ENCODE measurements around the gene MRGPRD.
A peak's percentile ranks its signal among the peaks of the same experiment; 100 is the strongest.
"Not testable (repeated sequence)": the region's sequence is repeated elsewhere in the genome, so short reads cannot be mapped to it uniquely, and the experiment has no call there.

MRGPRD gene

GRCh38 chr11:68990995-68991780, 10.4 kb upstream of the MRGPRD start:
- no peak for DNase-seq

- no peak for DNase-seq
Measured at GRCh38 chr11:68989936-68990606, 9.3 kb upstream of the MRGPRD start.

GRCh38 chr11:68988491-68988890, 7.7 kb upstream of the MRGPRD start:
- DNase-seq = no peak

GRCh38 chr11:68987211-68987610, 6.4 kb upstream of the MRGPRD start:
- no peak for DNase-seq

GRCh38 chr11:68983801-68984200, 3.0 kb upstream of the MRGPRD start:
- no peak for DNase-seq

GRCh38 chr11:68982134-68982533, 1.3 kb upstream of the MRGPRD start:
- DNase-seq = no peak

GRCh38 chr11:68979931-68980775, 633 bp downstream of the MRGPRD start:
- DNase-seq = no peak

GRCh38 chr11:68978931-68979594, 1.7 kb downstream of the MRGPRD start:
- DNase-seq = no peak

GRCh38 chr11:68978626-68978930, 2.2 kb downstream of the MRGPRD start:
- DNase-seq = no peak

- no peak for DNase-seq
Measured at GRCh38 chr11:68977781-68978625, 2.8 kb downstream of the MRGPRD start.

GRCh38 chr11:68976563-68976962, 4.2 kb downstream of the MRGPRD start:
- DNase-seq = no peak

GRCh38 chr11:68976095-68976494, 4.7 kb downstream of the MRGPRD start:
- no peak for DNase-seq

GRCh38 chr11:68974421-68975194, 6.2 kb downstream of the MRGPRD start:
- peak in 1 of 2 donors; percentile 19 for DNase-seq

- DNase-seq = not testable (repeated sequence)
Measured at GRCh38 chr11:68973706-68974105, 7.1 kb downstream of the MRGPRD start.

- DNase-seq = no peak
Measured at GRCh38 chr11:68973219-68973618, 7.6 kb downstream of the MRGPRD start.

- no peak for DNase-seq
Measured at GRCh38 chr11:68970921-68971636, 9.7 kb downstream of the MRGPRD start.

GRCh38 chr11:68969386-68969785, 11.4 kb downstream of the MRGPRD start:
- DNase-seq = no peak

GRCh38 chr11:68968306-68969250, 12.2 kb downstream of the MRGPRD start:
- no peak for DNase-seq

All from CD4-positive, alpha-beta T cell treated with Interleukin-4 for 1 hour (primary cell).